NT2/D1 (cell line): ENCODE results near the gene FBXO5.

Experiments used
- DNase-seq: peaks from one replicate; pipeline ENCODE4 v3.0.0-alpha.2; 2011; ENCODE audit warnings: low read depth, low spot score
- H3K27me3 ChIP-seq: 2 replicates; pipeline ENCODE4 v1.6.0; 2011; ENCODE audit warnings: mild to moderate bottlenecking; ENCODE audit not compliant: insufficient read length, insufficient read depth
- H3K36me3 ChIP-seq: 2 replicates; pipeline ENCODE4 v1.6.1; 2011; ENCODE audit warnings: mild to moderate bottlenecking, low read length, mixed read lengths; ENCODE audit not compliant: insufficient read depth, insufficient read length
- H3K4me1 ChIP-seq: 2 replicates; pipeline ENCODE4 v1.5.1; 2011; ENCODE audit not compliant: insufficient read depth, insufficient read length
- H3K4me3 ChIP-seq: 2 replicates; pipeline ENCODE4 v1.5.1; 2011; ENCODE audit warnings: low read depth; ENCODE audit not compliant: insufficient read length
- H3K9ac ChIP-seq: 2 replicates; pipeline ENCODE4 v1.6.0; 2011; ENCODE audit warnings: low read depth; ENCODE audit not compliant: insufficient read length
- H3K9me3 ChIP-seq: 2 replicates; pipeline ENCODE4 v1.5.1; 2011; ENCODE audit warnings: mild to moderate bottlenecking, low read length; ENCODE audit not compliant: insufficient read depth
- SUZ12 ChIP-seq: IDR thresholded peaks from 2 replicates; pipeline ENCODE4 v1.6.1; 2011; ENCODE audit not compliant: insufficient read length, insufficient read depth; ENCODE audit errors: extremely low read depth
- YY1 ChIP-seq: IDR thresholded peaks from 2 replicates; pipeline ENCODE4 v1.6.1; 2011; ENCODE audit not compliant: insufficient read length, insufficient read depth
- ZNF274 ChIP-seq: IDR thresholded peaks from 2 replicates; pipeline ENCODE4 v1.6.1; 2011; ENCODE audit warnings: mild to moderate bottlenecking, low read depth, low read length

FBXO5 gene

DNA sequence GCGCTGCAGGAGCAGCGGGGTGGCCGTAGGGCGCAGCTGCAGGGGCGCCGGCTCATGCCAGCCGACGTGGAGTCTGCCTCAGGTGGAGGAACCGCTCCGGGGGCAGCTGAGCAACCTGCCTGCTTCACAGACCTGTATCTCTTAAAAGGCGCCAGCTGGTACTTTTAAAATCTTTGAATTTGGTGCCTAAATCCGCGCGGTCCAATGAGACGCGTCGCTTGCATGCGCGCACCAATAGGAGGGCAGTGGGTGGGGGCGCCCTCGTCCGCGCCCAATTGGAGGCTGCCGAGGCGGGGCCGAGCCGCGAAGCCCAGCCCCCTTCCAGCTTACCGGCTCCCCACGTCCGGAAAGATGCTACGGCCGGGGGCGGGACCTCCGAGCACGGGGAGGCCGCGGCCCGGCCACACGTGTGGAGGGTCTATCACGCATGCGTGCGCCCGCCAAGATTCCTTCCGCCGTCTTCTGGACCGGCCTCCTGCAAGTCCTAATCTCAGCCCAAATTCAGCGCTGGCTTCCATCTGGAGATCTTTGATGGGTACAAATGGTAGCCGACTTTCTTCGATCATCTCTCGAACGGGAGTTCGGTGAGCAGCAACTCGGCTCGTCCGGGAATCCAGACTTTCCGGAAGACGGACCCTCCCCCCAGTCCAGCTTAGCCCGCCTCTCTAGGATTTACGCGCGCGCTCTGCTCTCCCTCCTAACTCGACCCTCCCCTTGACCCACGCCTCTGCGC, at the start of gene FBXO5:
Gene FBXO5, minus strand, starts transcription at position 138 of the 733 bp plus-strand sequence. Its CDS starts 82 bp downstream, at position 56.
- Histone ChIP-seq H3K9me3 (no peaks in the 10 kb centered on the region), H3K9ac (peak within 1 kb of the TSS; percentile 92), H3K27me3 (no peaks in the 10 kb centered on the region), H3K4me3 (peak within 1 kb of the TSS; percentile 81), H3K4me1 (no peaks in the 10 kb centered on the region), H3K36me3 (peaks cover 26% of the 10 kb centered on the region)
- peak; percentile 90 for DNase-seq
- no peak for TF ChIP-seq YY1
- no peak for TF ChIP-seq ZNF274
- no peak for TF ChIP-seq SUZ12

DNA sequence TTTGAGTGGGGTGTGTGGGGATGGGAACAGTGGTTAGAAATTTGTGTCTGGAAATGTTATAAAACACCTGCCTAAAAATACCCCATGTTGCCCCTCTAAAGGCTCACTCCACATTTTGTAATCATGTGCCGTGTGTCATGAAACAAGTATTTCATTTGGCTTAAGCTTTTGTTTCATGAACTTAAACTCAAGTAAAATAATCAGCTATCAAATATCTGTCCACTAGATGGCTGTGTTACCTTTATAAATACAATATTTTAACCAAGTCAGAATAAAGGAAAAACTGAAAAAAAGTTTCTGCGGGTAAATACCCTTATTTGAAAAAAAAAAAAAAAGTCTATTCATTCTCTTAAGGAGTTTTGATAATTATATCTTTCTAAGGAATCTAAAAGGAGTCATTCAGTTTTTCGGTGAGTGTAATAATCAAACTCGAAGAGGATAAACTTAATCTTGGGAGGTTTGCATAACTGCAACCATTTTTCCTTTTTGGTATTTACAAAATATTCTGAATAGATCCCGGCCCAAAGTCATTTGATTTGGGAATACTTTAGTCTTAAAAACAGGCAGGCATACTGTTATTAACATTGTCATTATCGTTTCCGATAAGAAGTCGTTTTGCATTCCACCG, 49.5 kb upstream of the FBXO5 start:
- DNase-seq: no peak
- Histone ChIP-seq H3K4me3 (no peak overlapping the region), H3K36me3 (no peaks in the 10 kb centered on the region), H3K4me1 (no peaks in the 10 kb centered on the region), H3K9me3 (no peaks in the 10 kb centered on the region), H3K9ac (no peak overlapping the region), H3K27me3 (no peaks in the 10 kb centered on the region)
- TF ChIP-seq SUZ12: no peak
- TF ChIP-seq YY1: no peak
- no peak for TF ChIP-seq ZNF274

GRCh38 chr6:153031335-153031955, 48.6 kb upstream of the FBXO5 start:
- DNase-seq: no peak
- TF ChIP-seq ZNF274 (no peak), YY1 (no peak), SUZ12 (no peak)
- no peaks in the 10 kb centered on the region for H3K27me3 ChIP-seq
- no peaks in the 10 kb centered on the region for H3K4me1 ChIP-seq
- H3K9me3 ChIP-seq: no peaks in the 10 kb centered on the region
- H3K36me3 ChIP-seq: no peaks in the 10 kb centered on the region
- no peak overlapping the region for H3K4me3 ChIP-seq
- H3K9ac ChIP-seq: no peak overlapping the region

- Histone ChIP-seq H3K4me1 (no peaks in the 10 kb centered on the region), H3K9me3 (no peaks in the 10 kb centered on the region), H3K27me3 (no peaks in the 10 kb centered on the region), H3K9ac (no peak overlapping the region), H3K36me3 (no peaks in the 10 kb centered on the region), H3K4me3 (no peak overlapping the region)
- TF ChIP-seq ZNF274 (no peak), YY1 (no peak), SUZ12 (no peak)
- no peak for DNase-seq
These were observed 46.1 kb upstream of the FBXO5 start for GRCh38 chr6:153028963-153029362.

GRCh38 chr6:153028286-153028685, 45.4 kb upstream of the FBXO5 start:
- no peak overlapping the region for H3K9ac ChIP-seq
- H3K36me3 ChIP-seq: no peaks in the 10 kb centered on the region
- TF ChIP-seq ZNF274 (no peak), SUZ12 (no peak), YY1 (no peak)
- no peak overlapping the region for H3K4me3 ChIP-seq
- no peaks in the 10 kb centered on the region for H3K27me3 ChIP-seq
- no peaks in the 10 kb centered on the region for H3K9me3 ChIP-seq
- H3K4me1 ChIP-seq: no peaks in the 10 kb centered on the region
- DNase-seq: no peak

DNA sequence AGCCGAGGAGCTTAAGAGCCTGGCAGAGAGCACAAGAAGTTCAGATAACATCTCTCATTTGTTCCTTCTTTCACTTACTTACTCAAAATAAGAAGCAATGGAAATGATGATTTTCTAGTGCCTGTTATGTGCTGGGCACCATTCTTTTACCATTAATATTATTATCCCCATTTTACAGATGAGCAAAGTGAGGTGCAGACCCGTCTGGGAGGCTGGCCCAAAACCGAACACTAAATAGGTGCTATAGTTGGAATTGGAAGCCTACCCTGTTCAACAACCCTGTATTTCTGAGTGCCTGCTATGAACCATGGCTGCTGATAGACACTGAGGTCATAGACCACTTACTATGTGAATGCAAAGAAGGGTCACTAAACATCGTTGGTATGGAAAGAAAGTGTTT, 44.6 kb upstream of the FBXO5 start:
- H3K4me1 ChIP-seq: no peaks in the 10 kb centered on the region
- H3K9me3 ChIP-seq: no peaks in the 10 kb centered on the region
- no peak for TF ChIP-seq ZNF274
- TF ChIP-seq YY1: no peak
- TF ChIP-seq SUZ12: no peak
- H3K36me3 ChIP-seq: no peaks in the 10 kb centered on the region
- H3K4me3 ChIP-seq: no peak overlapping the region
- no peak overlapping the region for H3K9ac ChIP-seq
- no peaks in the 10 kb centered on the region for H3K27me3 ChIP-seq
- DNase-seq: no peak

- Histone ChIP-seq H3K27me3 (no peaks in the 10 kb centered on the region), H3K4me1 (no peaks in the 10 kb centered on the region), H3K36me3 (no peaks in the 10 kb centered on the region), H3K9ac (no peak overlapping the region), H3K4me3 (no peak overlapping the region), H3K9me3 (no peaks in the 10 kb centered on the region)
- TF ChIP-seq YY1 (no peak), SUZ12 (no peak), ZNF274 (no peak)
- no peak for DNase-seq
These were observed 41.8 kb upstream of the FBXO5 start for GRCh38 chr6:153024709-153025017.
